NCI-H2227 treated with DMSO at 0.1 percent for 48 hours (cell line): ENCODE measurements around the gene ACTA2.
A peak's percentile ranks its signal among the peaks of the same experiment; 100 is the strongest.

ENCODE experiments used
- DNase-seq: peaks from one replicate; lab custom pipeline; 2025; lab: John Stamatoyannopoulos, UW

Gene ACTA2

DNA sequence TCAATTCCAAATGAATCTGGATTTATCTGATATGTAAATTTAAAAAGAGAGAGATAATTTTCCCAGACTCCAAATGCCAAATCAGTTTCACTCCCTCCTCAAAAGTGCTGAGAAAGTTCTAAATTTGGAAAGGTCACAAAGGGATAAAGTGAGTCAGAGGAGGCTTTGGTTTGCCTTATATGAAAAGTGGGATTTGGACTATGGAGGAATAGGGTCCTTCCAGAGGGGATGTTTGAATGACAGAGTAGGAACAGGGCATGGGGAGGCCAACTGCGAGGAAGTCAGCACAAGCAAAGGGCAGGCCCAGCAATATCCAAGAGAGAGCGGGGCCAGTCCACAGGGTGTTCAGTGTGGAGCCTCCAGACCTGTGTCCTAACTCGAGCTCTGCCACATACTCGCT, 28.2 kb upstream of the ACTA2 start:
- DNase-seq, result no peak

DNA sequence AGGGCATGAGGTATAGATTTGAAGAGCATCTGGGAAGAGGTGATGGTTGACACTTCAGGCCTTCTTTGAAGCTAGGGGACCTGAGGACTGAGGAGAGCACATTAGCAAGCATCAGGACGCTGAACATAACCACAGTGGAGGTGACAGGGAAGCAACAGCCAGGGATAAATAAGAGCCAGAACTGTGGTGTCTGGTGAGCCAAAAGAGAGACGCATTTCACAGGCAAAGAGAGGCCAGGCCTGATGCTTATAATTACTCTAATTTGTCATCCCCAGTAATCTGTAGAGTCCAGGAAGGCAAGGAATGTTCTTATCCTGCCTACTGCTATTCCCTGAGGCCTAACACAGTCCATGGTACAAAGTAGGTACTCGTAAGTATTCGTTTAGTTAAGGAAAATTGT, 27.7 kb upstream of the ACTA2 start:
- DNase-seq, result no peak

DNA sequence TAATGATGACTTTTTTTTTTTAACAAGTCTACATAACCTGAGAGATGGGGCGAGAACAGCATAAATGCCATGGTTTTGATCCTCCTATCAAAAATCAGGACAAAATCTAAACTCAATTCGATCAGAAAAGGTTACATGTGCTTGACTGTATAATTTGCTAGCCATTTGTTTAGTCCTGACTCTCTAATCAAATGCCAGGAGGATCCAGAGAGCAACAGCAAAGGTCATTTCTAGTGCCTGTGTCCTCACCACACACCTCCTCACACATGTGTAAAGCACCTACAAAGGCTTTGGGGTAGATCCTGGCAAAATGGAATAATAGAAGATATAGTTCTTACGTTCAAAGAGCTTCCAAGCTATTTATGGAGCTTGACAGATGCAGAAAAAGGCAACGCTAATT, 27.0 kb upstream of the ACTA2 start:
- no peak for DNase-seq

DNA sequence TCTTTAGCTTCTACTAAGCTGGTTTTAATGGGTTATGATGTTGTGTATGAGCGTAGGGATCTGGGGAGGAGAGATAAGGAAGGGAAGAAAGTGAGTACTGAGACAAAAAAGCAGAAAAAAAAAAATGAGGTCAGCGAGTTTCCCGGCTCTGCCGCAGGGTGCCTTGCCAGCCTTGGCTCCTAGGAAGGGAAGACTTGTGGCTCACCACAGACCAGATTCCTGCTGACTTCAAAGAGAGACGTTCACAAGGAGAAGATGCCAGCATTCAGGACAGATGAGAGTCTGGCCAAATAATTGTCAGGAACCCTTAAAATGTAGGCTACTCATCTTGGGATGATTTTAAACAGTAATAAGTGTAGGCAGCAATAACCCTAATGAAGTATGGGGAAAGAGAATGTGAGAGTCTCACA, 26.6 kb upstream of the ACTA2 start:
- DNase-seq, result no peak

DNA sequence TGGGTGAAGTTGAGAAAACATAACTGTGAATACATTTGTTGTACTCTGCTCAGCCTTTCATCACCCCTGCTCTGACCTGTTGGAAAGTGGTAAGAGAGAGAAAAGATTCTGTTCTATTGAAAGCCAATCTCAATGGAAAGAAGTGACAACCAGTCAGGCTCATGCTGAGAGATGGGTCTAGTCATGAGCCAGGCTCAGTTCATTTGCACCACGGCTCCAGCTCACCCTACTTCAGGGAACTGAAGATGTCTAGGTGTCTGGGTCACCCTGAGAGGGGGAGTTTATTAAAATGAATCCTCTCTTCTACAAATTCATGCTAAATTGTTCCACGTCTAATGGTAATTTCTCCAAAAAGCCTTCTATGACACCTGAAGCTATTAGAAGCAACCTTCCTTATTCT, 25.9 kb upstream of the ACTA2 start:
- no peak for DNase-seq

DNA sequence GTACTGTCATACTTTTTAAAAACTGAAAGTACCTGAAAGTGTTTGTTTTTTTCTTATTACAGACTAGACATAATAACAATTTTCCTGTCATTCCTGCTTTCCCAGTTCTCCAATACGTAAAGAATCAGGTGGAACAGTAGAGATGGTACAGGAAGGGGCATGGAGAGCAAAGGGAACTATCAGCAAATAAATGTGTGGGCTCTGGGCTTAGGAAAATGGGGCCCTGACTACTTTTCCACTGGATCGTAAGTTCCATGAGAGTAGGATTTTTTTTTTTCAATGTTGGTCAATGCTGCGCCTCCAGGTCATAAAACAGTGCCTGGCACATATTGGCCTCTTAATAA, 22.8 kb upstream of the ACTA2 start:
- no peak for DNase-seq

DNA sequence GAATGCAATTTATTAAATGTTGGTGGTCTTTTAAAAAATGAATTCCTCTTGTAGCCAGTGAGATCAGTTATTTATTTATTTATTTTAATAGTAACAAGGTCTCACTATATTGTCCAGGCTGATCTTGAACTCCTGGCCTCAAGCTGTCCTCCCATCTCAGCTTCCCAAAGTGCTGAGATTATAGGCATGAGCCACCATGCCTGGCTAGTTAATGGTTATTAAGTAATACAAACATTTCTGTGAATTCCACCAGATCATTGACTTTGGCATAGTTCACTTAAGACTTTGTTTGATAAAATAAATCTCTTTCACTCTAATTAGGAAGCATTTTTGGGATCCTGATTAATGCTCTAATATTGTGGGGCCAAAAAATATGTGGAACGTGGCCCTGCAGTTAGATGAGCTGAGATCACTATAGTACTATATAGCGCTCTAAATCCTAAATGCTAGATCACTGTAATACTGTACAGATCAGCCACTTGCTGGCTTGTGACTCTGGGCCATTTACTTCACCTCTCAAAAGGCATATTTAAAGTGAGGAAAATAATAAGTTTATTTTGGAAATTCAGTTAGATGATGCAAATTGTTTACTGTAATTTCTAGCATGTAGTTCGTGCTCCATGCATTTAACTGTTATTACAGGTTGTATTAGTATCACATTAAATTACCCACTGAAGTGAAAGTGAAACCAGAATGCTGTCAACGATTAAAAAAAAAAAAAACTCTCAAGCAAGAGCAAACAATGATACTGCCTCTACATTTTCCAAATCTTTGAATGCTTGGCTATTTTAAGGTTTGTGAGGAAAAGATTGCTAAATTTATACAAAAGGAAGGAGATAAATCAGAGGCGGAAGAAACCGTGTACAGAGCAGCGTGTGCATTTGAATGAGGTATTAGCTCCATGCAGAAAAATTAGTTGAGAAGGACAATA, 22.1 kb upstream of the ACTA2 start:
- DNase-seq, result peak; percentile 5

DNA sequence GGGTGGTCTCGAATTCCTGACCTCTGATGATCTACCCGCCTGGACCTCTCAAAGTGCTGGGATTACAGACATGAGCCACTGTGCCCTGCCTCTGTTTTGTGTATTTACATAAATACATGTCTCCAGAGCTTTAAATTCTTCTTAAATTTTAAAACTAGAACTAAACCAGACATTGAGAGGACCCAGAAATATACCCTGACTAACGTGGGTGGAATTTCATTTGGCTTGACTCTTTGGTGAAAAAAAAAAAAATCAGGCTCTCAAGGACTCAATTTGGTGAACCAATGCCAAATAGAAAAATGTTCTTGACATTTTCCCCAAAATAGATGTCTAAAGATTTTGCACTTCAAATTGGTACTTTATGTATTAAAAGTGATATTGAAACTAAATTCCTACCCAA, 21.4 kb upstream of the ACTA2 start:
- DNase-seq, result no peak

DNA sequence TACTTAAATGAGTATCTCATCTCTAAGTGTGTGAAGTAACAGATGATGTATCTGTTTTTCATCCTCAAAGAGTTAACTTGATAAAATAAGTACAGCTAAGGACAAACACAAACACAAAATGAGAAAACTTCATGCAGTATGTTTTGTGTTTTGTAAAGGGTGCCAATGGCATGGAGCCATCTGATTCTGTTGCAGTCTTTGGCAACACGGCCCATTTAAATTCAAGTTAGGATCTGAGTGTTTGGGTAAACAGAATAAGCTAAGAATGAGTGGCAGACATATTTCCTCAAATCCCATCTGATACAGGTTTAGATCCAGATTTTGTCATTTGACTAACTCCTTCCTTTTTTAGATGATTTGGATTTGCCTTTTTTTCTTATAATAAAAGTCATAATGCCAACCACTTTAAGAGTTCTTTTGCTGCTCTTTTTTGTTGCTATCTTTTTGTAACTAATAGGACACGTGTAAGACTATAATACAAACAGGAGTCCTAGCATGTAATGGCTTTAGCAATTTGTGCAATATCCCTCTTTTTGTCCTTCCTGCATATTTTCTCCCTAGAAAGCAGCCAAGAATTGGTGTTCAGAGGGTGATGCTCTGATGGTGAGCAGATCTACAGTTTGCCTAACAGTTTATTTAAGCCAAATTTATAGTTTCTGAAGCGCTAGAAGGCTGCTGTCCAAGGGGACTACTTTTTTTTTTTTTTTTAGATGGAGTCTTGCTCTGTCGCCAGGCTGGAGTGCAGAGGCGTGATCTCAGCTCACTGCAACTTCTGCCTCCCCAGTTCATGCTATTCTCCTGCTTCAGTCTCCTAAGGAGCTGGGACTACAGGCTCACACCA, 18.9 kb upstream of the ACTA2 start:
- DNase-seq, result no peak

DNA sequence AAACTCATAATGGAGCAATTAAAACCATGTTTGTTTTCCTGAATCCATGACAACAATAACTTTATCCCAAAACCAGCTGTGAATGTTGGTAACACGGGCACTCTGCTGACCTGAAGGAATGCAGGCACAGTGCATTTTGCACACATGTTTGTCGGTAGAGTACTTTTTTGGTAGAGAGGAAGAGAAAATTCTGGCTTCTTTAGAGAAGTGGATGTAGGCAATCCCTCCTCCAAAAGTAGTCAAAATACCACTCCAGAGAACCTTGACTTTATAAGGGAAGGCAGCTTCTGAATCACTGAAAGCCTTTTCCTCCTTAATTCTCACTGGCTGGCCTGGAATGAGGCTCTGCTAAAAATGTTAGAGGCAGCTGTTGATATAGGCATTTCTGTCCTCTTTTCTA, 15.8 kb upstream of the ACTA2 start:
- no peak for DNase-seq

DNA sequence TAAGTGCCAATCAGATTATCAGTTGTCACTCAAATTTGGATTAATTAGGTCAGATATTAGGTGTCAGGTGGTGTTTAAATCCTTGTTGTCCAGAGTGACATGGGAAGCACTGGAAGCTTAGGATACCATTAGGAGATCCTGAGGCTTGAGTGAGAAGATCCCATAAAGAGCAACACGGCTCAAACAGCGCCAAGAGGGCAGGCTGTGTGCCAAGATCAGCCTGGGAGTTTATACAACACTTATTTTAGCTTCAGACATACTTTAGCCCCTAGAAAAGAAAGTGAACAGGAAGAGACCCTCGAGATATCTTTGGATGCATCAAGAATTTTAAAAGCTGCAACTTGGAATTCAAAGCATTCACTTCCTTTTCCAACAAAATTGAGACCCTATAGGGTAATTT, 14.2 kb upstream of the ACTA2 start:
- DNase-seq, result no peak

DNA sequence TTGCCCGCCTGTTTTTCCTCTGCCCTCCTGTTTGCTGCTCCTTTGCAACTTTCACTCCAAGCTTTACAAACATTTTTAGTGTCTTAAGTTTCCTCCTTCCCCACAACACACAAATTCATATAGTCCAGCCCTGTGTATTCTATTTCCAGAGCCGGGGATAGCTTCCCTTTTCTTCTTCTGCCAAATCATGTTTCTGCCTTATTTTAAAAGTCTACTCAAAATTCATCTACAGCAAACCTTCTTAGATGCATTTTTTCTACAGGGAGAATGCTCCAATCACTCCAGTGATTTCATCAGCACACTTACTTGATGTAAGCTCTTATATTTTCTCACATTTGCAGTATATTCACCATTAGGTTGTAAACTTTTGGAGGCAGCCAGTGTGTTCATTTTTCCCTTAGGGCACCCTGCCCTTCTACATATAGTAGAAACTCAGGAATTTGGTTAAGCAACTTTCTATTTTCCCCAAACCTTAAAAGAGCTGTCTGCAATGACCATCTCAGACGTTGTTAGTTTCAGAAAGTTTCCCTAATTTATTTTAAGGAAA, 12.4 kb upstream of the ACTA2 start:
- no peak for DNase-seq

DNA sequence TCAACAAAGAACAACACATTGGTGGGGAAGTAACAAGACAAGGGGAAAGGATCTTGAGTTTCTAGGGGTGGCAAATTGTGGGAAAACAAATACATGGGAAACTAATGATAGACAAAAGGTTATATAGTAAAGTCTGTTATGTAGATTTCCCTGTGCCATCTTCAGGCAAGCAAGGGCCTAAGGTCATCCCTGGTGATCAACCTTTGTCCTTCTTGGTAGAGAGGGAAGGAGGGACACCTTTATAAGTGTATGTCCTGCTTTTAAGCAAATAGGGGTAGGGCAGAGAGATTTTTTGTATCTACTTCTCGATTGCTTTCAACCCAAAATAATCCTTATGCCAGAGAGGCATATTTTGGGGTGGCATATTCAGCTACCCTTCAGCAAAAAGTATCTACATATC, 11.8 kb upstream of the ACTA2 start:
- DNase-seq, result no peak

DNA sequence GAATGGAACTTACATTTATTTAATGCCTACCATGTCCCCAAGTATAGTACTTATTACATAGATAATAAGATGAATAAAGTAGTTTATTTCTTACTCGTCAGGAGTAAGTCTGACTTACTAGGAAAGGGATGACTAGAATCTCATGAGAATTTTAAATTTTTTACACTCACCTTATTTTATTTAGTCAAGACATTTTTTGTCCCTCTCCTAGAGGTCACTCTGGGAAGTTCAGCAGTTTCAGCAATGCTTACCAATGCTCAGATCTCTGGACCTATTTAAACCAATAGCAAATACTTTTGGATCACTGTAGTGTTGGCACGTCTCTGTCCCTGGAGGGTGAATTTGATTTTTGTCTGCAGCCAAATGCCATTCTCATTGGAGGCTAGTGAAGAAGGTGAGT, 10.7 kb upstream of the ACTA2 start:
- no peak for DNase-seq

DNA sequence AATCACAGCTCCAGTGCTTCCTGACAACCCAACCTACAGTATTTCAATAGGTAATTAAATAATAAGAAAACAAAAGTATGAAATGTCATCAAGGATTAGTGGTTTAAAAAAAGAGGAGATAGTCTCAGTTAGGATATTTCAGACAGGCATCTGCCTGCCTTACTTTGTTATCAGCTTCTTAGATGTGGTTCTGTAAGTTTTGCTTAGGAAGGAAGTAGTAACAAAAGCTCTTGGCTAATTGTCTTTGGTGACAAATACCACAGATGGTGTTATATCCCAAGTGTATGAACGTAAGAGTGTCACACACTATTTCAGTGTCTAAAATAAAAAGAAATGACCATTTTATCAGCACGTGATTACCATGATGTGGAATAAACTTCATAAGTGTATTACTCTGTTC, 9.8 kb upstream of the ACTA2 start:
- no peak for DNase-seq

DNA sequence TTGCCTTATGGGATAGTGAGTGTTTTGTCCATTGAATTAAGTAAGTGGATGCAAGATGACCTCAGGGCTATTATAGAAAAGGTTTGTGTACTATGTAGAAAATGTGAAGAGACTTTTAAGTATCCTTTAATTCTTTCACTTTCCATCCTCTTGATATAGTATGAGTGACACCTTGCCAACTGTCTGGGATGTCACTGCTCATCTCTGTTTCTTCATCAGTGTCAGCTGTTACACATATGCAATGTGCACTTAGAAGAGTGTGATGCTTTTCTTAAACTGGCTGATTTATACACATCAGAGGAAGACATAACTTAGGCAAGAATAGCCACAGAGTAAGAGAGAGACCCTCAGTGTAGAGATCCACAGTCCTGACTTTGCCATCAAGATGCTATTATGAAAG, 8.7 kb upstream of the ACTA2 start:
- no peak for DNase-seq

DNA sequence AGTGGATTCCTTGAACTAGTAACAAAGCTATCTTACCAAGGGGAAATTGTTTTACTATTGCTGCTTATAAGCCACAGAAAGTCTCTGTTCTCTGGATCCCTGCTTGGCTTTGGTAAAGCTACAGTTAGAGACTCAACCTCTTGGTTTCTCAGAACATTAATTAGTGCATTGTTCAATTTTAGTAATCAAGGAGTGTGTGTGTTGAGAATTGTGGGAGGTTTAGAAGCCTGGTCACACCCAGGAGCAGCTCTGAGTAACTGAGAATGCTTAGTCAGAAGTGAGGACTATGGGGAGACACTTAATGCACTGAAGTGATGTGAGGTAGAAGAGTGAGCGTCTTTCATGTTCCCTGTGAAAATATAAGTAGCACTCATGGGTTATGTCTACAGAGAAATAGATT, 8.2 kb upstream of the ACTA2 start:
- DNase-seq, result no peak

DNA sequence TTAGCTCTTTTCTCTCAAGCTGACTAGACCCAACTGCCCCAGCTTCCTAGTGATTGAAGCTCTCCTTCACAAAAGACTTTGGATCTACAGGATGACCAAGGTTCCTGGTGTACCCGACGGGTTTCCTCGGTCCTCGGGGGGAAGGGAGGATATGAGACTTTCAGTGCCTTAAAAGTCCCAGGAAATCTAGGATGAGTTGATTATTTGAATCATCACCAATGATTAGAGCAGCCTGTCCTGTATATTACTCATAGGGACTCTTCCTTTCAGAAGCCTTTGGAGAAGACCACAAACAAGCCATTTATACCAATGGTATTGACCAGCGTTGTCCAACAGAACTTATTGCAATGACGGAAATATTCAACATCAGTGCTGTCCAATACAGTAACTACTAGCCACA, 6.1 kb upstream of the ACTA2 start:
- no peak for DNase-seq

DNA sequence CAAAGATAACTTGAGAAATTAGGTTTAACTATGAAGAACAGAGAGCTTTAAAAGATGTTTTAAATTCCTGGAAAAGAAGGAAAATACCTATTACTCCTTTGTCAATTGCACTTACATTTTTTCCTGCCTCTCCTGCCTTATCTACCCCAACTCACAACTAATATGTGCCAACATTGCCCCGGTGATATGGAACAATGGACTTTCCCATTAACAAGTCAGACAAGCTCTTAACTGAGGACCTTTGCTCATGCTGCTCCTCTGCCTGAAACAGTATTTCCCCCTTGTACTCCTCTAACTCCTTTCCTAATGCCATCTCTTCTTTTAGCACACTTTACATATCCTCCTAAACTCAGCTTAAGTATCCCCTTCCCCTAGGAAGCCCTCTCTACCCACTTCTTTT, 4.8 kb upstream of the ACTA2 start:
- DNase-seq, result no peak

DNA sequence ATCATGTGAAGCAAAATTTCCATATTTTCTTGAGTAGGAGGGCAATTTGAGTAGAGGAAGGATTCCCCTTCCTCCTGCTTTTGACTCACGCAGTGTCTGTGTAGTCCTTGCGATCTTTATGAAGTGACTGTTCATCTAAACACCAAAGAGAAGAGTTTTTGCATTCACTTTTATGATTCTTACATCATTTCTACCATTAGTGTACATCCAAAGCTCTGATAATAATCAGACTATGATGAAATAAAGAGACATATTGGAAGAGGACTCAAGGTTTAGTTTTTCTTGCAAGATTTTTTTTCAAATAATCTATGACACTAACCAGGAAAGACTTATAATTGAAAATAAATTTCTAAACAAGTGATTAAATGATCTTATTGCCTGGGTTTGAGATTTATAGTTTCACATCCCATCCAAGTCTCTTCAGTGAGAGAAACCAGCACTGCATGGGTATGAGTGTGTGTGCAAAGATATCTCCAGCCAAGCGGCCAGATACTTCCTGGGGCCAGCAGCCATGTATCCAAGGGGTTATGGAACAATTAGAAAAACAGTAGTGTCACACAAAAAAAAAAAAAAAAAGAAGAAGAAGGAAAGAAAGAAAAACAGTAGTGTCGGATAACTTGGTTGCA, 2.0 kb upstream of the ACTA2 start:
- DNase-seq, result no peak

DNA sequence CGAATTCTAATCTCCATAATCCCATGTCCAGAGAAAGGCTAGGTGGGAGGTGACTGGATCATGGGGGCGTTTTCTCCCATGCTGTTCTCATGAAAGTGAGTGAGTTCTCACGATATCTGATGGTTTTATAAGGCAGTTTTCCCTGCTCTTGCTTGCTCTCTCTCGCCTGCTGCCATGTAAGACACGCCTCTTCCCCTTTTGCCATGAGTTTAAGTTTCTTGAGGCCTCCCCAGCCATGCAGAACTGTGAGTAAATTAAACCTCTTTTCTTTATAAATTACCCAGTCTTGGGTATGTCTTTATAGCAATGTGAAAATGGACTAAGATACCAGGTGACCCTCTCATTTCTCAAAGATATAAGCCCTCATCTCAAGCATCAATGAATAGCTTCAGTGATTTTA, 1.1 kb upstream of the ACTA2 start:
- DNase-seq, result no peak

DNA sequence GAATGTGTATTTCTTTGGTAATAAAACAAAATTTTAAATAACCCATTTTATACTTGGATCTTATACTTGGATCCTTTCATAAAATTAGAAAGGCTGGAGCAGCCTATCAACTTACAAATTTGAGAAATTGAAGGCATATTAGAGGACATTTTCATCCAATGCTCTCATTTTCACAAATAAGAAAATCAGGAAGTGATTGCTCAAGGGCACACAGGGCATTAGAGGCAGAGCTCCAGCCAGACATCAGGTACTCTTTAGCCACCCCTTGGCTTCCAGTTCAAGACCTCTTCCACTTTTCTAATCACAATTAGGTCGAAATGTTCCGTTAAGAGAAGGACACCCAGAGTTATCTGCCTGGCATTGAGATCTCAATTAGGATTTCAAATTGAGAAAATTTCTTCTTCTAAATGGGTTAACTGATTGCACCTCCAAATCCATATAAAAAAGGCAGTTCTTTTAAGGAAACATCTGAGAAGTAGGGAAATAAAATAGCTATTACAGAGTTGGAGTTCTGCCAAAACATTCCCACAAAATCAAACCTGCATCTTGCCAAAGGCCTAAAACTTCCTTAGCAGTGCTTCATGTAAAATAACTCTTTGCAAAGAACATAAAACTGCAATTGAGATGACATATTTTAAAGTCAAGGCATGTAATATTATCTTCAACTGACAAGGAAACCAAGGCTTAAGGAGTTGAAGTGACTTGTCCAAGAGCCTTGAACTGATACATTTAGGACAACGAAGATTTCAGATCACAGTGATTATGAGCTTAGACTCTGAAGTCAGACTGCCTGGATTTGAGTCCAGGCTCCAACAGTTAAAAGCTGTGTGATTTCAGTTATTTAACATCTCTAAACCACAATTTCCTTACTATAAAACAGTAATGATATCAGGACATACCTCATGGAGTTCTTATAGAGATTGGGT, 2.4 kb downstream of the ACTA2 start:
- DNase-seq, result no peak
